BJ (cell line): ENCODE measurements around the gene PRDM12. TPM values are rescaled to one million over a fixed set of nuclear protein-coding genes. Genes with fewer than 3 reads are reported as not detected.

ENCODE experiments used
- CTCF ChIA-PET: fragments of 350-600 bp; formaldehyde crosslinking; extraction: SDS; loops from one replicate; lab custom pipeline; 2021; ENCODE audit warnings: antibody characterized with exemption, inconsistent platforms; lab: Yijun Ruan, JAX
- POLR2A ChIA-PET: fragments of 300-600 bp; sonication (Branson Sonifier 250); formaldehyde crosslinking; extraction: SDS; loops from one replicate; lab custom pipeline; 2021; ENCODE audit warnings: antibody characterized with exemption; lab: Charles Lee
- DNase-seq: peaks from one replicate; pipeline ENCODE4 v3.0.0-alpha.2; 2011; ENCODE audit warnings: low read depth
- H3K27me3 ChIP-seq: 2 replicates; pipeline ENCODE4 v1.6.0; 2011; ENCODE audit warnings: low read length; ENCODE audit not compliant: control insufficient read depth, insufficient read depth
- H3K36me3 ChIP-seq: 2 replicates; pipeline ENCODE4 v1.5.1; 2011; ENCODE audit warnings: low read length; ENCODE audit not compliant: control insufficient read depth, insufficient read depth
- H3K4me3 ChIP-seq: 2 replicates; pipeline ENCODE4 v1.5.1; 2011; ENCODE audit warnings: low read depth, mild to moderate bottlenecking, control low read depth, low read length
- CTCF ChIP-seq: IDR thresholded peaks from 2 replicates; pipeline ENCODE4 v1.5.1; 2011; ENCODE audit warnings: low read depth, mild to moderate bottlenecking, control low read depth, inconsistent platforms, low read length, moderate library complexity; ENCODE audit not compliant: insufficient read depth
- polyA plus RNA-seq: library from polyadenylated mRNA; depleted of rRNA; stranded (reverse); fragments of >200 nt; gene quantifications from 2 replicates; pipeline ENCODE4 v1.2.3, GENCODE V29; 2011

Gene PRDM12
- polyA plus RNA-seq, 1 experiment, result not detected

GRCh38 chr9:130651221-130651620 is 13.2 kb upstream of the PRDM12 start:
- no peak for DNase-seq
- CTCF ChIA-PET, result no interaction called here
- H3K36me3 ChIP-seq, result no peaks in the 10 kb centered on the region
- no peak for TF ChIP-seq CTCF
- POLR2A ChIA-PET, result no interaction called here
- H3K4me3 ChIP-seq, result no peak overlapping the region
- peaks cover 3% of the 10 kb centered on the region for H3K27me3 ChIP-seq

- H3K27me3 ChIP-seq, result peaks cover 8% of the 10 kb centered on the region
- H3K36me3 ChIP-seq, result no peaks in the 10 kb centered on the region
- no peak for DNase-seq
- POLR2A ChIA-PET, result no interaction called here
- no peak overlapping the region for H3K4me3 ChIP-seq
- CTCF ChIA-PET, result no interaction called here
- no peak for TF ChIP-seq CTCF
These were observed 12.6 kb upstream of the PRDM12 start for GRCh38 chr9:130651752-130652151.

GRCh38 chr9:130654879-130655278 is 9.5 kb upstream of the PRDM12 start:
- Histone ChIP-seq H3K4me3 (no peak overlapping the region), H3K27me3 (peaks cover 23% of the 10 kb centered on the region), H3K36me3 (no peaks in the 10 kb centered on the region)
- TF ChIP-seq CTCF, result no peak
- DNase-seq, result no peak
- ChIA-PET POLR2A (no interaction called here), CTCF (interaction anchor here (1.4 kb wide), 1 partner anchor 29 kb away, joined by 3 read pairs; no protein-coding TSS in a partner anchor)

- CTCF ChIA-PET, result no interaction called here
- no peaks in the 10 kb centered on the region for H3K36me3 ChIP-seq
- H3K4me3 ChIP-seq, result no peak overlapping the region
- POLR2A ChIA-PET, result no interaction called here
- TF ChIP-seq CTCF, result no peak
- DNase-seq, result no peak
- peaks cover 55% of the 10 kb centered on the region for H3K27me3 ChIP-seq
These were observed 5.3 kb upstream of the PRDM12 start for GRCh38 chr9:130658893-130659698.

- H3K36me3 ChIP-seq, result no peaks in the 10 kb centered on the region
- H3K27me3 ChIP-seq, result peaks cover 61% of the 10 kb centered on the region
- no peak for TF ChIP-seq CTCF
- DNase-seq, result no peak
- no peak overlapping the region for H3K4me3 ChIP-seq
- POLR2A ChIA-PET, result no interaction called here
- CTCF ChIA-PET, result no interaction called here
These were observed 4.6 kb upstream of the PRDM12 start for GRCh38 chr9:130659699-130660248.
